NCI-H2171 (cell line): ENCODE measurements around the gene ZIC2.

Experiments
- DNase-seq: peaks from one replicate; lab custom pipeline; 2025; lab: John Stamatoyannopoulos, UW

The ZIC2 gene

DNA sequence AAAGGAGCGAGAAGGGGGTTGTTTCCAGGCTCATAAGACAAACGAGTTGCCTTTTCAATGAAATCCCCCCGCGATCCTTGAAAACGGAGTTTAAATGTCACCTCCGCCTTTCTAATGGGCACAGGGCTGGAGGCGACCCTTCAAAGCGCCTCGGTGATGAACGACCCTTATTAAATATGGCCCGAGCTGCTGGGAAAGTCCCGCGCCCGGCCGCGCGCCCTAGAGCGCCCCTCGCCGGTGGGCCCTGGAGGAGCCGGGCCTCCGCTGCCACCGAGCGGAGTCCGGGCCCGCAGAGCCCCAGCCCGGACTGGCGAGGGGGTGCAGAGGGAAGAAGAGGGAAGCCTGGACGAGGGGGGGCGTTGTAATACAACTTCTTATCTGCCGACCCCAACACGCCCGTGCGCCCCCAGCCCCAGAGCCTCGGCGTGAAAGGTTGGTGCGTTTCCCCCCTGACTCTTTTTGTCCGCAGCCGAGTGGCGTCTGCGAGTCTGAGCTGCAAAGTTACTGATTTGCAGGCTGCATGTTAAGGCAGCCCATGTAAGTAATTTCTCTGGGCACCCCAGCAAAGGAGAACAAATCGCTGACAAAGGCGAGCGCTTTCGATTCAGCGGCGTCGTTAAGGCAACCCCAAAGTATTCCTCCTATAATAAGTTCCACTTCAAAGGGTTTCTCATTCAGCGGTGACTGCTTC is 21.9 kb upstream of the ZIC2 start:
- no peak for DNase-seq

- DNase-seq: no peak
These were observed 20.8 kb upstream of the ZIC2 start for GRCh38 chr13:99960663-99961311.

- no peak for DNase-seq
These were observed 19.9 kb upstream of the ZIC2 start for GRCh38 chr13:99961636-99962035.

DNA sequence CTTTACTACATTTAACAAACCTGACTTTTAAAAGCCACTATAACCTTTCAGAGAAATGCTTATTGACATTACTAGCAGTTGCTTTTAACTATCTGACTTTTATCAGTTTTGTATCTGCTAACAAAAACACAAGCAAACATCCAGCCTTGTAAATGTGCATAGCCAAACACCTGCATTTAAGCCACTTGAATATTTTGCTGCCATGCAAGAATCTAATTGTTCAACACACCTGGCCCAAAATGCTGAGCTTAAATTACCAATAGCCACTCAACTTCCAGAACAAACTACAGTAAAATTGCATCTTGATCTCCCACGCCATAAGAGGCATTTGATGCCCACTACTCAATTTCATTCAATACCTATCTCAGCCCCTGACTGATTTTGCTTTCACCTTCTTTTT is 19.3 kb upstream of the ZIC2 start:
- DNase-seq: no peak

DNA sequence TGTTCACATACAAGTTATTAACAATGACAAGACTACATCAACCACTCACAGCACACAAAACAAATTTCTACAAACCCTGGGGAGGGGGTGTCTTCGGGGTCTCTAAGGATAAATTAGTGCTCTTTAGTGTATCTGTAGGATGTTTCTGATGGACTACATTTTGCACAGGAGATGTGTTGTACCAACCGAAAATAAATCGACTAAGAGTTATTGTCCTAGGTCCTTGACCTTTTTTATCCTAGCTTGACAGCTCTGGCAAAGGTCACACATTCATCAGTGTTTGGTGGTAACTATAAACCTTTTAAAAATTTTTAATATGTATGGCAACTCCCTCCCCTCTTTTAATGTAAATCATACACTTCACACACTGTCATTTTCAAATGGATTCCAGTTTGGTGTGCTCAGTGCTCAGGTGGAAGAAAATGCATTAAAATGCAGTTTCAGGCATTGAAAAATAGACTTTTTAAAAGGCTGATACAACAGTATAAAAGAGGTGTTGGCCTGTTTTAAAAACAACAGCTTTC is 17.7 kb upstream of the ZIC2 start:
- no peak for DNase-seq

- DNase-seq: no peak
These were observed 16.1 kb upstream of the ZIC2 start for GRCh38 chr13:99965329-99966000.

GRCh38 chr13:99966064-99966805 is 15.3 kb upstream of the ZIC2 start:
- DNase-seq: no peak

- no peak for DNase-seq
These were observed 14.1 kb upstream of the ZIC2 start for GRCh38 chr13:99967498-99967868.

DNA sequence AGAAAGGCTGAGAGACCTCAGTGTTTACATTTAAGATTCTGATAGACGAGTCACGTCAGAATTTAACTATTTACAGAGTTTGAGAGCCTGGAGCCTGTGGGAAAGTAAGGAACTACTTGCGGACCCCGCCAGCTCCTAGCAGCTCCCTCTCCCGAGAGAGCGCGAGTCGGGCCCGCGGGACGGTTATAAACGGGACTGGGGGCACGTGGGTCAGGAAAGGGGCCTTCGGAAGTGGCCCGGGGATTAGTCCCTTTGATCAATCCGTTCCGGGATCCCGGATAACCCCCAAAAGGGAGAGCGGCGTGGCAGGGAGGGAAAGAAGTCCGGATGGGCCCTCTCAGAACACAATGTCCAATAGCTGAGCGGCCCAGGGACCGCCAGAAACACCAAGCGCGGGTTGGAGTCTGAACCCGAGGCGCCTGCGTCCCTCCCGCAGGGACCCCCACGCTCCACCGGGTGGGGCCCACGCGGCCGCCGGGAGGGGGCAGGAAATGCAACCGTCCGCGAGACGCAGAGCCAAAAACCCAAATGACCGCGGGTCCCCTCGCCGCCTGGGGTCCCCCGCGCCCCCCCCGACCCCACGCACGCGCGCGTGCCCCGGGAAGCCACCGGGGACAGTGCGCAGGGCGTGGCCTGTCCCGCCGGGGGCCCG is 13.6 kb upstream of the ZIC2 start:
- DNase-seq: no peak

DNA sequence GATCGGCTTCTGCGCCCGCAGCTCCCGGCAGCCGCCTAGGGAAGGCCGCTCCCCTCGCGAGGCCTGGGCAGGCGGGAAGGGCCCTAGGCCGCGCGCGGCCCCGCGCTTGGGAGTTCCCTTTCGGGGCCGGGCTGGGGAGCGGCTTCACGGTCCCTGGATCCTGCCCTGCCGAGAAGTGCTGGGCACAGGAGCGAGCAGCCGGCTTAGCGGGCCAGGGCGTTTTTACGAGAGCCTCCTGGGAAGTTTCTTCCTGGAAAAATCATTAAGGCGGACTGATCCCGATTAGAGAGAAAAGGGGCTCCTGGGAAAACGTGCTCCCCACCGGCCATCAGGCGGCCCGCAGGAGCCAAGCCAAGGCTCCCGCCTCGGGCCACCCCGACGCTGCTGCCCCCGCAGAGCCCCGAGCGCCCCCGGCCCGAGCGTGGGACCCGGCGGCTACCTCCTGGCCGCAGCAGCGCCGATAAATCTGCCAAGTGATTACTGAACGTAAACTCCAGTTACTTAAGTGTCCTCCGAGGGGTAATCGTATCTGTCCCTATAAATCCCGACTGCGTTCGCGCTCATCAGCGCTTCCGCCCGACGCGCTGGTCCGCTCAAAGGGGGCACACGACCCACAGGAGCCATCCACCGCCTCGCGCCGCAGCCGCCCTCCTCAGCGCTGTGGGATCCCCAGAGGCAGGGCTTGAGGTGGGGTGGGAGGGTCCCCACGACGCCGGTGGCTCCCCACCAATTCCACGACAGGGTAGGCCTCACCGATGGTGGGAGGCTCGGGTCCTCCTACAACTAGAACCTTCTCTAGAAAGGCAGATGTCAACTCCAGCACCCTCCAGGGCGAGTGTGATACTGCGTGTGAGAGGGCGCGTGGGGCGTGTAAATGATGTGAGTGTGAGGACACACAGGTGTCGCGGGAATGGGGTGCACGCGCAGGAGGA is 12.8 kb upstream of the ZIC2 start:
- peak; percentile 51 for DNase-seq

DNA sequence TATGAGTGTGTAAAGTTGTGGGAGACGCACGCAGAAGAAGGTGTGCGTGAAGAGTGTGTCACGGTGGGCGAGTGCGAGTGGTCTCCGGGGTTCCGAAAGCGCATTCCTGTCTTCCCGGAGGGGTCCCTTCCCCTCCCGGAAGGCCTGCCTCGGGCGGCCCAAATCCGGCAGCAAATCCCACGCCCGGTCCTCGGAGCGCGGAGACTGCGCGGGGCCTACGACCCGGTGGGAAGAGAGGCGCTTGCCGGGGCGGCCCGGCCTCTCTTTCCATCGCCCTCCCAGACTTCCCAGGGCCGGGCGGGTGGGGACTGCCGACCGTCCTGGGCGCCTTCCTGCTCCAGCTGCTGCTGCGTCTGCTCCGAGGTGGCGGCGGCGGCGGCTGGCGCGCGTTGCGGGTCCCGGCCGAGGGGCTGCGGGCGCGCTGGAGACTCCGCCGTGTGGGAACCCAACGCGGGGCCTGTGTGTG is 12.1 kb upstream of the ZIC2 start:
- DNase-seq: no peak

GRCh38 chr13:99969919-99970650 is 11.5 kb upstream of the ZIC2 start:
- DNase-seq: peak; percentile 59

- DNase-seq: peak; percentile 39
These were observed 10.7 kb upstream of the ZIC2 start for GRCh38 chr13:99970651-99971575.

- no peak for DNase-seq
These were observed 9.9 kb upstream of the ZIC2 start, which contains the start of gene ZIC5 for GRCh38 chr13:99971576-99972189. ZIC5 (minus strand) TSS chr13:99971767; CDS start chr13:99971603, 164 bp downstream.

DNA sequence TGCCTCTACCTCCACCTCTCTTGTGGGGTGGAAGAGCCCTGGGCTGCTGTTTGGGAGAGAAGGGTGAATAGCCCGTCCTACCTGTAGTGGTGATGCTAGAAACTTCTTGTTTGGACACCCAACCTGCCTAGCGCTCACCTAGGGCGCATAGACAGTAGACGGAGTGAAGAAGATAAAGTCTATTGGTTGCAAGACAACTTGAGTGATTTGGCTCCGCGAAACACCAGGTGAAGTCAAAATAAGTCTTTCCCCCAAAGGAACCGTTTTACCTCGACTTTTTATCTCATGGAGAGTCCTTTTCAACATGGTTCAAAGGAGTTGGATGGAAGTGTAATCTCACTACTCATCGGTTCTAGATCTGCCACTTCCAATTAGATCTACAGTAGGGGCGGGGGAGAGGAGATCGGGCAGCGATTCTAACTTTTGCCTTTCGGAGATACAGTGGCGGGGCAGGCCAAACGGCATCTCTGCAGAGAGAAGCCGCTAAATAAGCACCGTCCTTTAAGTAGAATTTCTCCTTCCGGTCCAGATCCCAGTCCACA is 9.3 kb upstream of the ZIC2 start:
- no peak for DNase-seq

DNA sequence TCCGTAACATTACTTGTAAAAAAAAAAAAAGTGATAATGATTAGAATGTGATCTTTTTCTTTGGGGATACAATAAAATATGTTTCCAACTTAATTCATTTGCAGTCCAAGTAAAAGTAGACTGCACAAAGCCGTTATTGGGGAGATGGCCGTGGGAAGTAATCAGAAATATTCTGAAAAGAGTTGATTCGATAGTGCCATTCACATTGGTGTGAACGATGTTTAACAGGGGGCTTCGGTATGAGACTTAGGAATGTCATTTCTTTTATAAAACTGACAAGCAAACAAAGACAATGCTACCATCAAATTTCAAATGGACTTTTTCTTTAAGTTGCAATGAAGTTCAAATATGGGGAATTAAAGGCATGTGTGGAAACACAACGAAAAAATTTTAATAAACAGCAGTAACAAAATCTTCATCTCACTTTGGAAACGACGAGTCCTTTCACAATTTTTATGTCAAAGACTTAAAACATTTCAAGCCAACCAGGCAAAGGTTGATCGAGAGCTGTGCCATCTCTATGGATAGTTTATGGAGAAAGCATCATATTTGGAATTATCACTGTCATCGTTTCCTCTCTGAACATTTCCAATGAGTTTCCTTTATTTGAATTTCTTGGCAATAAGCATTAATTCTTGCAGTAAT is 8.3 kb upstream of the ZIC2 start:
- DNase-seq: no peak

DNA sequence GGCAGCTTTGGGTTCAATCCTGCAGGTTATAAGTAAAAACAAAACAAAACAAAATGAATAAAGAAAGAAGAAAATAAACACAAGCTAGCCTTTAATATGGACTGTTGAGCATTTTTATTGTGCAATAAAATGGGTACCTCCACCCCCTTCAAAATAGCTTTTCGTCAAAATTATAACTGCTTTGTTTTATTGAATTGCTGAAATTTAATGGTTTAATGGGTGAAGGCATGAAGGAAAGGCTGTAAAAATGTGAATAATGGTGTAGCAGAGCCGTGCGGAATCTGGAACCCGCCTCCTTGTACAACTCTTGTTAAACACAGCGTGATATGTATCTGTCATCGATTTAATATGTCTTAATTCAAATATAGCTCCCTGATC is 7.8 kb upstream of the ZIC2 start:
- DNase-seq: no peak
